DOHH2 (cell line): ENCODE measurements around the gene MAP3K10.

Source experiments
- CTCF ChIP-seq: fragments of 200-600 bp; sonication (generic); IDR thresholded peaks from one replicate; pipeline ENCODE4 v1.5.1; 2014; ENCODE audit warnings: antibody characterized with exemption, mild to moderate bottlenecking, low read depth, low read length; ENCODE audit not compliant: poor library complexity, severe bottlenecking
- EZH2phosphoT487 ChIP-seq: fragments of 200-600 bp; sonication (generic); IDR thresholded peaks from 2 replicates; pipeline ENCODE4 v1.6.1; 2017; ENCODE audit warnings: borderline replicate concordance, mild to moderate bottlenecking, antibody characterized with exemption, low read length, moderate library complexity, mixed read lengths

GRCh38 chr19:40178756-40179155 is 12.5 kb upstream of the MAP3K10 start:
- TF ChIP-seq CTCF: no peak
- no peak for TF ChIP-seq EZH2phosphoT487
